Measurements from ENCODE around the gene WT1.

DNA sequence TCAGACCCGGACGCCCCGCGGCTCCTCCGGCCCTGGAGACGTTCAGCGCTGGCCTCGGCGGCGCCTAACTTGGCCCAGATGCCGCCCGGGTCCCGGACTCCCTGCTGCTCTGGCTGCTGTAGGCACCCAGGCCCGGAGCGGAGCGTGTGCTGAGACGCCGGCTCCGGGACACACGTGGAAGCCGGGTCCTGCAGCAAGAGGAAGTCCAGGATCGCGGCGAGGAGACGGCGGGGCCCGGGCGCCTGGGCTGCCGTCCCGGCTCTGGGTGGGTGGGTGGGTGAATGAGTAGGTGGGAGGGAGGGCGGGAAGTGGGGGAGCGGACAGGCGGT lies 223 bp downstream of the WT1 start:
- TF ChIP-seq HNRNPK (IDR thresholded peaks at IDR 0.05; ENCODE audit: low read depth, low read length, poor library complexity, severe bottlenecking) (no peak), ATF6 (CRISPR knock-in tag; conservative IDR thresholded peaks at IDR 0.05) (no peak), ZBTB7A (CRISPR knock-in tag; IDR thresholded peaks at IDR 0.05) (no peak), CENPT (CRISPR knock-in tag; IDR thresholded peaks at IDR 0.05; ENCODE audit: low read depth) (no peak), CTCF (CRISPR knock-in tag; IDR thresholded peaks at IDR 0.05) (no peak), ELF1 (CRISPR knock-in tag; IDR thresholded peaks at IDR 0.05) (no peak), ZFP37 (CRISPR knock-in tag; IDR thresholded peaks at IDR 0.05; ENCODE audit: borderline replicate concordance) (no peak), RORA (CRISPR knock-in tag; IDR thresholded peaks at IDR 0.05) (no peak), TSC22D2 (CRISPR knock-in tag; IDR thresholded peaks at IDR 0.05; ENCODE audit: borderline replicate concordance) (no peak), ZNF205 (CRISPR knock-in tag; IDR thresholded peaks at IDR 0.05) (no peak)
- TF ChIP-seq, protein P1, sequence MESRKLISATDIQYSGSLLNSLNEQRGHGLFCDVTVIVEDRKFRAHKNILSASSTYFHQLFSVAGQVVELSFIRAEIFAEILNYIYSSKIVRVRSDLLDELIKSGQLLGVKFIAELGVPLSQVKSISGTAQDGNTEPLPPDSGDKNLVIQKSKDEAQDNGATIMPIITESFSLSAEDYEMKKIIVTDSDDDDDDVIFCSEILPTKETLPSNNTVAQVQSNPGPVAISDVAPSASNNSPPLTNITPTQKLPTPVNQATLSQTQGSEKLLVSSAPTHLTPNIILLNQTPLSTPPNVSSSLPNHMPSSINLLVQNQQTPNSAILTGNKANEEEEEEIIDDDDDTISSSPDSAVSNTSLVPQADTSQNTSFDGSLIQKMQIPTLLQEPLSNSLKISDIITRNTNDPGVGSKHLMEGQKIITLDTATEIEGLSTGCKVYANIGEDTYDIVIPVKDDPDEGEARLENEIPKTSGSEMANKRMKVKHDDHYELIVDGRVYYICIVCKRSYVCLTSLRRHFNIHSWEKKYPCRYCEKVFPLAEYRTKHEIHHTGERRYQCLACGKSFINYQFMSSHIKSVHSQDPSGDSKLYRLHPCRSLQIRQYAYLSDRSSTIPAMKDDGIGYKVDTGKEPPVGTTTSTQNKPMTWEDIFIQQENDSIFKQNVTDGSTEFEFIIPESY (CRISPR knock-in tag; IDR thresholded peaks at IDR 0.05) = no peak

Data from HepG2 (cell line).